K562 (cell line): Measurements from ENCODE around the gene BAIAP3. TPM values are rescaled to one million over a fixed set of nuclear protein-coding genes. Genes with fewer than 3 reads are reported as not detected.

ENCODE experiments used
- ARID1B ChIP-seq: fragments of 450-650 bp; IDR thresholded peaks from 2 replicates; pipeline ENCODE4 v1.6.1; 2016; ENCODE audit warnings: antibody characterized with exemption, mild to moderate bottlenecking, inconsistent platforms
- ARID4B ChIP-seq: sonication (generic); formaldehyde crosslinking; IDR thresholded peaks from 2 replicates; pipeline ENCODE4 v1.8.0; 2022; ENCODE audit warnings: mild to moderate bottlenecking, missing genetic modification reagents
- ATF1 ChIP-seq, 2 experiments: fragments of 450-650 bp in 1 of 2; IDR thresholded peaks; 2 replicates each; pipeline ENCODE4 v1.6.1; 2016; ENCODE audit warnings: missing compliant biosample characterization in 1 of 2, missing genetic modification characterization in 1 of 2
- BCOR ChIP-seq: fragments of 450-650 bp; IDR thresholded peaks from 2 replicates; pipeline ENCODE4 v1.6.1; 2016
- BRD9 ChIP-seq: fragments of 450-650 bp; IDR thresholded peaks from 2 replicates; pipeline ENCODE4 v1.6.1; 2018; ENCODE audit warnings: low read depth; ENCODE audit not compliant: partially characterized antibody
- ESRRA ChIP-seq: fragments of 450-650 bp; IDR thresholded peaks from 2 replicates; pipeline ENCODE4 v1.6.1; 2014; ENCODE audit warnings: low read depth, mild to moderate bottlenecking, moderate library complexity, borderline replicate concordance
- GABPB1 ChIP-seq: sonication (generic); formaldehyde crosslinking; IDR thresholded peaks from 2 replicates; pipeline ENCODE4 v1.8.0; 2022; ENCODE audit warnings: mild to moderate bottlenecking, missing genetic modification reagents
- GABPB2 ChIP-seq: fragments of 250-450 bp; sonication (Bioruptor Pico); conservative IDR thresholded peaks from 2 replicates; pipeline ENCODE4 v1.5.1; 2021; ENCODE audit warnings: mild to moderate bottlenecking
- GTF2F1 ChIP-seq: IDR thresholded peaks from 2 replicates; pipeline ENCODE4 v1.6.1; 2011; ENCODE audit warnings: low read depth, low read length, improper control_type of control experiment
- HDAC2 ChIP-seq: fragments of 450-650 bp; IDR thresholded peaks from 2 replicates; pipeline ENCODE4 v1.6.1; 2016; ENCODE audit warnings: mild to moderate bottlenecking
- LEF1 ChIP-seq: fragments of 450-650 bp; IDR thresholded peaks from 2 replicates; pipeline ENCODE4 v1.6.1; 2016; ENCODE audit warnings: mild to moderate bottlenecking
- MAFK ChIP-seq: IDR thresholded peaks from 2 replicates; pipeline ENCODE4 v1.6.1; 2011; ENCODE audit warnings: low read length, improper control_type of control experiment
- MTA1 ChIP-seq: fragments of 450-650 bp; IDR thresholded peaks from 2 replicates; pipeline ENCODE4 v1.6.1; 2017; ENCODE audit warnings: borderline replicate concordance
- MYNN ChIP-seq, 2 experiments: sonication (generic); formaldehyde crosslinking in 1 of 2; IDR thresholded peaks; 2 replicates each; pipeline versions ENCODE4 v1.5.0 to v1.6.1; 2016 to 2020; ENCODE audit warnings: antibody characterized with exemption in 1 of 2, missing genetic modification reagents in 1 of 2
- NCOR1 ChIP-seq: fragments of 450-650 bp; IDR thresholded peaks from 2 replicates; pipeline ENCODE4 v1.6.1; 2016; ENCODE audit warnings: mild to moderate bottlenecking, moderate library complexity
- NFE2L1 ChIP-seq: fragments of 450-650 bp; IDR thresholded peaks from 2 replicates; pipeline ENCODE4 v1.6.1; 2016; ENCODE audit warnings: missing genetic modification characterization, low read depth, mild to moderate bottlenecking, missing compliant biosample characterization, moderate library complexity, borderline replicate concordance
- RNF2 ChIP-seq: sonication (generic); IDR thresholded peaks from 2 replicates; pipeline ENCODE4 v1.6.1; 2016
- SIN3A ChIP-seq, 2 experiments: fragments of 150-350 bp in 1 of 2; IDR thresholded peaks; 2 replicates each; pipeline ENCODE4 v1.6.1; 2011 to 2016; ENCODE audit warnings: borderline replicate concordance in 2 of 2, low read depth in 2 of 2, low read length in 2 of 2, mild to moderate bottlenecking in 2 of 2, moderate library complexity in 2 of 2; ENCODE audit not compliant: control insufficient read depth in 1 of 2
- SMC3 ChIP-seq: conservative IDR thresholded peaks from 2 replicates; pipeline ENCODE4 v1.6.1; 2011; ENCODE audit warnings: low read depth, low read length, improper control_type of control experiment; ENCODE audit not compliant: insufficient read depth
- SUPT5H ChIP-seq: fragments of 450-650 bp; IDR thresholded peaks from 2 replicates; pipeline ENCODE4 v1.6.1; 2016
- TAF1 ChIP-seq: IDR thresholded peaks from 2 replicates; pipeline ENCODE4 v1.6.1; 2011; ENCODE audit warnings: mild to moderate bottlenecking, low read length, moderate library complexity; ENCODE audit not compliant: insufficient read depth, control insufficient read depth, severe bottlenecking; ENCODE audit errors: extremely low read depth
- TAL1 ChIP-seq: fragments of 450-650 bp; IDR thresholded peaks from 2 replicates; pipeline ENCODE4 v1.6.1; 2016; ENCODE audit warnings: mild to moderate bottlenecking
- ZNF175 ChIP-seq: fragments of 200-800 bp; sonication (Bioruptor generic); IDR thresholded peaks from 2 replicates; pipeline ENCODE4 v1.6.1; 2016; ENCODE audit warnings: low read depth, mild to moderate bottlenecking, missing genetic modification characterization, missing compliant biosample characterization
- polyA plus RNA-seq, 8 experiments: library from polyadenylated mRNA; depleted of rRNA in 4 of 8; stranded (reverse) in 5 of 8; unstranded in 3 of 8; fragments of >200 nt; fragmentation: Nextera tagmentation in 2 of 8; fragmentation: Illumina TruSeq in 1 of 8; extraction: Ambion mirVana in 2 of 8; extraction: Trizol in 1 of 8; gene quantifications; 2 replicates each; pipeline versions ENCODE4 v1.2.1 to v1.2.3, GENCODE V29; 2011 to 2014; ENCODE audit warnings: inconsistent platforms in 1 of 8, missing spikeins in 1 of 8
- total RNA-seq, 7 experiments: library from RNA; depleted of rRNA in 6 of 7; stranded (reverse); fragments of >200 nt in 6 of 7; fragmentation: Illumina TruSeq in 2 of 7; extraction: Trizol in 2 of 7; gene quantifications; 2 replicates each; pipeline versions ENCODE4 v1.2.1 to v1.2.3, GENCODE V29; 2011 to 2021; ENCODE audit warnings: low replicate concordance in 1 of 7

BAIAP3 gene
- total and polyA plus RNA-seq, 9 of the 15 experiments (the other 6 are each of a cell fraction or from before 2014, with no cell fraction given): 0.03 to 4.5 (median 0.57) TPM; not detected in 1

GRCh38 chr16:1378804-1379303 lies 45.4 kb downstream of the BAIAP3 start (continued):
- no peak for TF ChIP-seq TAL1
- TF ChIP-seq MYNN (IDR thresholded peaks at IDR 0.05): peak; percentile 67; the same call in 1 of the 2 replicates
- no peak for TF ChIP-seq MYNN (CRISPR knock-in tag; IDR thresholded peaks at IDR 0.05)
- TF ChIP-seq ARID4B (CRISPR knock-in tag): peak; percentile 93
- no peak for TF ChIP-seq ZNF175
- peak; percentile 48 for TF ChIP-seq BRD9
- no peak for TF ChIP-seq ATF1 (CRISPR knock-in tag; IDR thresholded peaks at IDR 0.05)
- TF ChIP-seq ATF1 (tag; IDR thresholded peaks at IDR 0.05): peak; percentile 68
- peak; percentile 67 for TF ChIP-seq GABPB1
- TF ChIP-seq RNF2: peak; percentile 57; the same call in 1 of the 2 replicates
- TF ChIP-seq SUPT5H: peak; percentile 71; the same call in 1 of the 2 replicates
- peak; percentile 92 for TF ChIP-seq ESRRA
- peak; percentile 39 for TF ChIP-seq TAF1
- TF ChIP-seq HDAC2: peak; percentile 92
- no peak for TF ChIP-seq GABPB2
- TF ChIP-seq LEF1: peak; percentile 80
- TF ChIP-seq NCOR1: peak; percentile 84
- peak; percentile 85 for TF ChIP-seq MTA1
- TF ChIP-seq ARID1B: peak; percentile 87
- TF ChIP-seq NFE2L1: peak; percentile 89
- peak; percentile 51 for TF ChIP-seq BCOR
- peak; percentile 90 for TF ChIP-seq MAFK
- TF ChIP-seq SMC3: 0 out of 2 replicates have a peak, but pooled peaks have one; percentile 1
- TF ChIP-seq SIN3A (IDR thresholded peaks at IDR 0.05; ENCODE audit: borderline replicate concordance in 2 of 2, control insufficient read depth in 1 of 2, low read depth in 2 of 2, low read length in 2 of 2): peak; percentile 49 to 84; a peak in 3 of 4 replicates
- TF ChIP-seq GTF2F1: no peak
